Measurements from ENCODE around the gene ULBP1. TPM values are rescaled to one million over a fixed set of nuclear protein-coding genes. Genes with fewer than 3 reads are reported as not detected.
"Not testable (repeated sequence)": the region's sequence is repeated elsewhere in the genome, so short reads cannot be mapped to it uniquely, and the experiment has no call there.

Gene ULBP1
- total and polyA plus RNA-seq, 11 donors = 0.10 to 0.52 (median 0.25) TPM

GRCh38 chr6:149924933-149925252 is 38.9 kb upstream of the ULBP1 start:
- 76 to 93% (median 79%) methylated on average over 4 of the region's 4 CpGs for WGBS, 4 donors

GRCh38 chr6:149925253-149925973 is 38.3 kb upstream of the ULBP1 start:
- Histone ChIP-seq H3K27me3 (peaks cover 0 to 52% (median 17%) of the 10 kb centered on the region in 9 donors), H3K9me3 (no peaks in the 10 kb centered on the region), H3K4me1 (peaks cover 0 to 32% (median 20%) of the 10 kb centered on the region in 12 donors), H3K36me3 (no peaks in the 10 kb centered on the region), H3K4me3 (peak overlapping the region; percentile 42 to 63 (median 56)), H3K27ac (peak overlapping the region in 10 of 12 donors; percentile 30 to 70 (median 58))
- WGBS, 4 donors = 7 to 21% (median 11%) methylated on average over 19 to 34 of the region's 34 CpGs
- TF ChIP-seq CTCF (IDR thresholded peaks at IDR 0.05) (no peak), POLR2A (IDR thresholded peaks at IDR 0.05) (no peak)
- intact Hi-C loops (cut with DNase I) = loop anchor here (2.0 to 10.0 kb wide), 11 partner anchors 29 to 361 kb away; partner anchors contain the start of genes GINM1 (in 3 of the 10), LATS1 (in 1 of the 10) and LRP11 (in 1 of the 10)
- DNase-seq (peak in 3 of 5 donors; percentile 34 to 60 (median 42)), ATAC-seq (peak; percentile 4 to 40 (median 37))

More at GRCh38 chr6:149924933-149925252, 38.9 kb upstream of the ULBP1 start:
- Histone ChIP-seq H3K4me1 (peaks cover 0 to 32% (median 20%) of the 10 kb centered on the region in 12 donors), H3K27me3 (peaks cover 0 to 49% (median 11%) of the 10 kb centered on the region in 9 donors), H3K27ac (peak overlapping the region in 1 of 12 donors; percentile 68), H3K4me3 (peak overlapping the region in 3 of 12 donors; percentile 56 to 63 (median 62)), H3K36me3 (no peaks in the 10 kb centered on the region), H3K9me3 (no peaks in the 10 kb centered on the region)
- TF ChIP-seq POLR2A (IDR thresholded peaks at IDR 0.05) = no peak
- no peak for TF ChIP-seq CTCF (IDR thresholded peaks at IDR 0.05)
- intact Hi-C loops (cut with DNase I) = loop anchor here (2.0 to 10.0 kb wide), 11 partner anchors 28 to 360 kb away; partner anchors contain the start of genes GINM1 (in 3 of the 10), LATS1 (in 1 of the 10) and LRP11 (in 1 of the 10)
- DNase-seq (no peak), ATAC-seq (no peak)

- Histone ChIP-seq H3K27me3 (peaks cover 0 to 58% (median 24%) of the 10 kb centered on the region in 9 donors), H3K9me3 (no peaks in the 10 kb centered on the region), H3K4me1 (peaks cover 0 to 32% (median 20%) of the 10 kb centered on the region in 12 donors), H3K36me3 (no peaks in the 10 kb centered on the region), H3K4me3 (peak overlapping the region; percentile 42 to 63 (median 56)), H3K27ac (peak overlapping the region in 10 of 12 donors; percentile 30 to 70 (median 58))
- DNase-seq = peak; percentile 87 to 93 (median 90)
- 2 to 4% (median 3%) methylated on average over 31 of the region's 31 CpGs for WGBS, 4 donors
- TF ChIP-seq CTCF (IDR thresholded peaks at IDR 0.05) (peak; percentile 72 to 95 (median 86)), POLR2A (IDR thresholded peaks at IDR 0.05) (no peak)
- peak; percentile 84 to 93 (median 92) for ATAC-seq
- intact Hi-C loops (cut with DNase I) = loop anchor here (1.0 to 10.0 kb wide), 13 partner anchors 29 to 361 kb away; partner anchors contain the start of genes GINM1 (in 3 of the 10), LATS1 (in 1 of the 10) and LRP11 (in 1 of the 10)
These were observed 37.6 kb upstream of the ULBP1 start for GRCh38 chr6:149925974-149926777.

GRCh38 chr6:149927025-149927424 is 36.7 kb upstream of the ULBP1 start:
- peaks cover 0 to 58% (median 33%) of the 10 kb centered on the region in 9 donors for H3K27me3 ChIP-seq
- not testable (repeated sequence) for DNase-seq, H3K9me3 ChIP-seq, H3K36me3 ChIP-seq, ATAC-seq, H3K4me3 ChIP-seq, H3K27ac ChIP-seq
- intact Hi-C loops (cut with DNase I) = loop anchor here in 9 of 10 donors (2.0 to 10.0 kb wide), 9 partner anchors 62 to 362 kb away; partner anchors contain the start of genes GINM1 (in 3 of the 9) and LRP11 (in 1 of the 9)
- 77 to 87% (median 84%) methylated on average over 4 of the region's 4 CpGs for WGBS, 4 donors
- peaks cover 0 to 32% (median 20%) of the 10 kb centered on the region in 12 donors for H3K4me1 ChIP-seq
